NCI-H2029 treated with DMSO at 0.1 percent for 48 hours (cell line): ENCODE measurements around the gene PAPOLB.

Experiments used
- DNase-seq: peaks from one replicate; lab custom pipeline; 2025; lab: John Stamatoyannopoulos, UW

PAPOLB gene

DNA sequence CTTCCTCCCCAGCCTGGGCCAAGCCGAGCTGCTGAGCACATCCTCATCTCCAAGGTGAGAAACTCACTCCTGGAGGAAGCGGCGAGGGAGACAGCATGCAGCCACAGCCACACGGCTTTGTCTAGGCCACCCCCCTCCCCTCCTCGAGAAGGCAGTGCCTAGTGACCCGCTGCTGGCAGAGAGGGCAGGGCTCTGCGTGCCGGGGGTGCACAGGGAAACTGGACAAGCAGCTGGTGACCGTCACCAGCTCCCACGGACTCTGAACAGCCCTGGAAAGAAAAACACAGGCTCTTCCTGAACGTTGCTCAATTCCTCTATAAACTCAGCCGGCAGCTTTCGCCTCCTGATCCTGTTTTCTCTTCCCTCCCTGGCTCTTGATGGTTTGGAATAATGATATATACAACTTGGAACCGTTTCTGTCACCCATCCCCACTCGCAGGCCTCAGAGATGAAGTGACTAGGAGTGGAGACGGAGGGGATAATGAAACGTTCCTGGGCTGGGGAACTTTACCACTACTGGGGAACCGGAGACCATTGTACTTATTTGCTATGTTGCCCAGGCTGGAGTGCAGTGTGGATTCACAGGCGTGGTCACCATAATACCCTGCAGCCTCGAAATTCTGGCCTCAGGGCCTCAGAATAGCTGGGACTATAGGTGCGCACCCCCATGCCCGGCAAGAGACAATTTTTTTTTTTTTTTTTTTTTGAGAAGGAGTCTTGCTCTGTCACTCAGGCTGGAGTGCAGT lies 19.3 kb downstream of the PAPOLB start:
- no peak for DNase-seq

DNA sequence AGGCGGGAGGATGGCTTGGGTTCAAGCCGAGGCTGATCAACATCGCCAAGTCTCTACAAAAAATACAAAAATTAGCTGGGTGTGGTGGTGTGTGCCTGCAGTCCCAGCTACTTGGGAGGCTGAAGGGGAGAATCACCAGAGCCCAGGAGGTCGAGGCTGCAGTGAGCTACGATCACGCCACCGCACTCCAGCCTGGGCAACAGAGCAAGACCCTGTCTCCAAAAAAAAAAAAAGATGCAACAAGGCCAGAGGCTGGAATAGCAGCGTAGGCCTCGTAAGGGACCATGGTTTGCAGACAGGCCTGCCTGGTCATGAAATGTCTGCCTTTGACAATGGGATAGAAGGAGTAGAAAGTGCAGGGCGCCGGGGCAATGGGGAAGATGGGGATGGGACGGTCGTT lies 20.0 kb downstream of the PAPOLB start:
- no peak for DNase-seq

DNA sequence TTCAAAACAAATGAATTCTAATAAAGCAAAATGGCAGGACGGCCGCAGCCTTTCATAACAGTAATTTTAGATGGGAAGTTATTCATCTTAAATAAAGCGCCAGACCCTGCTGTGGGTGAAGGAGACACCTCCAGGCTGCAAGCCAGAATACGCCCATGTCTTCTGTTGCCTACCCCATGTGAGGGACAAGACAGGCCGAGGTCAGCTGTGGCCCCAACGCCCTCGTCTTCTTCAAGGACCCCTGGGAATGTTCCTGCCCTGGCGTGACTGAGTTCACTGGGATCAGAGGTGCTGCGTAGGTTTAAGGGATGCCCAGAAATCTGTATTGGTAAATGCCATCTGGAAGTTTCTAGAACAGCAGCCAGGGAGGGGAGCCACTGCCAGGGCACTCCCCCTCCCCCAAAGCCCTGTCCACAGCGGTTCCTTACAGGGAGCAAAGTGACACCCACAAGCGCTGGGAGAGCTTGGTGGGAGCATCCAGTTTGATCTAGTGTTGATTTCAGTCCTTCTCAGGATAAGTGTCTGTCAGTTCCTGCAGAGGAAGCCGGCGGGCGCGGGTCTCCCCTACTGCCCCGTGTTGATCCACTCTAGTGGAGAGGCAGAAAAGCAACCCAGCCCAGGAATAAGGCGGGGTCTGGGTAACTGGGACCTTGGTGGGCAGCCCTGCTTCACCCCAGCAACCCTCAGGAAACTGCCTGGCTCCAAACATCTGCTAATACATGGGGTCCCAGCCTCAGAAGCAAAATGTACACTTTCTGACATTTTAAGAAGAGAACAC lies 20.6 kb downstream of the PAPOLB start:
- DNase-seq, result no peak

DNA sequence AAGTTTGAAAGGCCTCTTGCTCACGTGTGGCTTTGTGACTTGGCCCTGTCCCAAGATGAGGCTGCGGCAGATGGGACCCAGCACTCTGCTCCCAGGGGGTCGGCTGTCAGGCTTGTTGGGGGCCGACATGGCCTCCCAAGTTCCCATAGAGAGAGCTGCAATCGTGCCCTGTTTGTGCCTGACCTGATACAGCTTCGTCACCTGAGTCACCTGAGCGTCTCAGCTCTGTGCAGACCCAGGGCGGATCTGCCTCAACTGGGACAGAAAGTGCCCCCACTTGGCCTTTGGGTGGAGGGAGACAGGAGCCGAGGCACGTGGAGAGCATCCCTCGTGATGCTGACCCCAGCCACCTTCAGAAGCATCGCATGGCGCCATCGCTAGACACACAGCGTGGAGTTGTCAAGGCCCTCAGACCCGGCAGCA lies 21.7 kb downstream of the PAPOLB start:
- no peak for DNase-seq

DNA sequence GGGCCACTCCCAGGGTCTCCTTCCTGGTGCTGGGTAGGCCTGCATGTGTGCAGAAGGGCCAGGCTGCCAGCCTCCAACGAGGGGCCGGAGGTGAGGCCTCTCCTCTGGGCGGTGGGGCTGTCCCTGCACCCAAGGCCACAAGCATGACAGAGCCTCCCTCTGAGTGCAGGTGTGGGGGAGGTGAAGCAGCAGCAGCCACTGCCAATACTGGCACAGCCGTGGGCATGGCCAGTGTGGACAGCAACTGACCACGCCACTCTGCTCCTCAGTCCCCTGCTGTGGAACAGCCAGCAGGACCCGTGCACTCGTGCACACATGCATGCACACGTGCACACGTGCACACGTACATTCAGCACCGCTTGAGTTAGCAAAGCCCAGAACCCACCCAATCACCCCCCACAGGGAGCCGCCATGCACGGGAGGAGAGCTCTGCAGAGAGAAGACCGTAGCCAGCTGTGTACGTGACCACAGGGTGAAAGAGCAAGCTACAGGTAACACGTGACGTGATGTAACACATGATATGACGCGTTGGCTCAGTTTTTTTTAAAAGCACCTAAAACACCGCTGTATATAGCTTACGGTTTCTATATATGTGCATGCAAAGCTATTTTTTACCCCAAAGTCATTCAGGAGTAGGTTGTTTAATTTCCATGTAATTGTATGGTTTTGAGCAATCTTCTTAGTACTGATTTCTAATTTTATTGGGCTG lies 23.1 kb downstream of the PAPOLB start:
- no peak for DNase-seq

DNA sequence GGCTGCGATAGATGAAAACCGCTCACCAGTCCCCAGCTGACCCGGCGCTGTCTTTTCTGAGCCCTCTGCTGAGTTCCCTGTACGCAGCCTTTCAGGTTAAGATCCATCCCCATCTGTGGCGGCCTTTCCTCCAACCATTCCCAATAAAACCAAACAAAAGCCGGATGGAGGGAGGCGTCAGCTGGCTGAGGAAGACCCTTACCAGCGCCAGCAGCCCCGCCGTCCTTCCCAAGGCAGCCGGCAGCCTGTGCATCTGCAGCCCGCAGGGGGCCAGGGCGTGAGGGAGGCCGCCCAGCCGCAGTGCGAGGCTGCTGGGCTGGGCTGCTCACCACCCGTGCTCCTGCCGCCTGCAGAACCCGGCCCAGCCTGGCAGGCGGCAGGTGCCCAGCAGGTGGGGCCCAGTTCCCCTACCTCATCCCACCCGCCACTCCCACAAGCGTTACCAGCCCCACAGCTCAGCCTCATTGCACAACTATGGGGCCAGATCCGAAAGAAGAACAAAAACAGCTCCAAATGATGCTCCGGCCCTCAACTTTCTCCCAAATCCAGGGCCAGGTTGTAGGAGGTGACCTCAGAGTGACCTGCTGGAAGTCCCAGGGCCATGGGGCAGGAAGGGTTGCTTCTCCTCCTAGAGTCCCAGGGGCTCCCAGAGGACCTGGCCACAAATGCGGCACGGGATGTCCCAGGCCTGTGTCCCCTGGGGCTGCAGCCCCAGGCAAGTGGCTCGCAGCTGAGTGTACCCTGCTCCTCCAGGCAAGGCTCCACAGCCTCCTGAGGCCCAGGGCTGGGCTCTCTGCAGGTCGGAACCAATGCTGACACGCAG lies 23.8 kb downstream of the PAPOLB start:
- DNase-seq, result no peak

DNA sequence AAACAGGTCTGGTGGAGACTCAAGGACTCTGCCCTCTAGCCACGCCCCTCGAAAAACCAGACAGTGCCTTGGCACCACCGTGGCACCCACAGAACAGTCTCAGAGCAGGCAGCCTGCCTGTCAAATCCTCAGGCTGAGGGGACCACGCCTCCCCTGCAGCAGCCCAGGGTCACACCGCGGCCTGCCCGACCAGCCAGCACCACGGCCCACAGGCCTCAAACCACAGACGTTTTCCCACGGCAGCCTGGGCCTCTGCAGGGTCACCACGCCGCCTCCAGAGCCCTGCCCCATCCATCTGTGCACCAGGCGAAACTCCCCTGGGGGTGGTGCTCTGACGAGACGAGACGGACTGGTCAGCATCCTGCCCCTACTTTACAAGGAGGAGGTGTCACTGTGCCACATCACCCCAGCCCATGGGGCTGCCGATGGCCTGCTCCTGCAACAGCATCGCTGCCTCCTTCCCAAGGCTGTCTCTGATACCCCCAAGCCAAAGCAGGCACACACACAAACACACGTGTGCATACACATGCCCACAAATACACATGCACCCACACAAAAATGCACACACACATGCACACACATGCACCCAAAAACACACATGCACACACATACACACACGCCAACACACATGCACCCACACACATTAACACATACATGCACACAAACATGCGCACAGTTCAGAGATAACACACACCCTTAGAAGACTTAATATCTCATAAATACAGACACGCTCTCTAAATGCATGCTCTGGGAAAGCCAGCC lies 24.6 kb downstream of the PAPOLB start:
- no peak for DNase-seq

DNA sequence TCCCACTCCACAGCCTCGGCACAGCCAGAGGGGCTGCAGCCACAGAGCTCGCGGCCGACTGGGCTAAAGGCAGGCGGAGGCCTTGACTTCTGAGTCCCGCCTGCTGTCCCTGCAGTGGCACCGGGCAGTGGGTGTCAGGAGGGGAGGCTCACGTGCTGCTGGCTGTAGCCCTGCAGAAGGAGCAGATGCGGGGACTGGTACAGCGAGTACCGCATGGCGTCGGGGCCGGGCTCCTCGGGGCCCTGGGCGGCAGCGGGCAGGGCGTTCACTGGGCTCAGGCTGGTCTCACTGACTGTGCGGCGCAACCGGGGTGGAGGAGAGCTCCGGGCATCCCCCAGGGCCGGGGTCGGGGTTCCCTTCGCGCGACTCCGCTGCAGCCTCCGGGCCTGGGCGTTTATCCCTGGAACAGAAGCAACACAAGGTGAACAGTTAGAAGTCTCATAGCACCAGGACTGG lies 25.6 kb downstream of the PAPOLB start:
- no peak for DNase-seq

DNA sequence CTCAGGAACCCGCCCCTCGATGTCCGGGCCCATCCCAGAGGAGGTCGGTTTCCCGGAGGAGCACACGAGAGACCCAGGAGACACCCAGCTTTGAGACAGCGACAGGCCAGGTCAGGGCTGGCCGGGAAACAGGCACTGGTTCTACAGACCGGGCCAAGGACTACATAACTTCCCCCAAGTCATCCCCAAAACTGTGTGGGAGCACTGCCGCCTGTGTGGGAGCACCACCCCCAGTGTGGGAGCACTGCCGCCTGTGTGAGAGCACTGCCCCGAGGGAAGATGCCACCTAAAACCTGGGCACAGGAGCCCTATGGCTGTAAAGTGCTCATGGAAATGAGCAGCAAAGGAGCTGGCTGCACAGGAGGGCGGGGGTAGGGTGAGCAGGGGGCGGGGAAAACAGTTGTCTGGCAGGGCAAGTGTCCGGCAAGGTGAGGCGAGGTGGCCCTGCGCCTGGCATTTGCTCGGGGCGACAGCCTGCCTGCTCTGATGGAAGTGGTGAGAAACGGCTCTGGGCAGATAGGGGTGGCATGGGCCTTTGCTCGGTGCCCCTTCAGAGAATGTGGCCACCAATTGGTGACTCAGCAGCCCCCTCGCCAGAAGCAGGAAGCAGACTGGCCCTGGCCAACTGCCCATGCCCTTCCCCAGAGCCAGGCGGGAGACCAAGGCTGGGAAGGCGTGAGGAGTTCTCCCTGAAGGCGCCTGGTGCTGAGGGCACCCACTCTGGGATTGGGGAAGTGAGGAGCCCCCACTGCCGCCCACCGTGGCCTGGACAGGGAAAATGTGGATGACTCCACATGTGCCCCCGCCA lies 26.2 kb downstream of the PAPOLB start:
- no peak for DNase-seq

DNA sequence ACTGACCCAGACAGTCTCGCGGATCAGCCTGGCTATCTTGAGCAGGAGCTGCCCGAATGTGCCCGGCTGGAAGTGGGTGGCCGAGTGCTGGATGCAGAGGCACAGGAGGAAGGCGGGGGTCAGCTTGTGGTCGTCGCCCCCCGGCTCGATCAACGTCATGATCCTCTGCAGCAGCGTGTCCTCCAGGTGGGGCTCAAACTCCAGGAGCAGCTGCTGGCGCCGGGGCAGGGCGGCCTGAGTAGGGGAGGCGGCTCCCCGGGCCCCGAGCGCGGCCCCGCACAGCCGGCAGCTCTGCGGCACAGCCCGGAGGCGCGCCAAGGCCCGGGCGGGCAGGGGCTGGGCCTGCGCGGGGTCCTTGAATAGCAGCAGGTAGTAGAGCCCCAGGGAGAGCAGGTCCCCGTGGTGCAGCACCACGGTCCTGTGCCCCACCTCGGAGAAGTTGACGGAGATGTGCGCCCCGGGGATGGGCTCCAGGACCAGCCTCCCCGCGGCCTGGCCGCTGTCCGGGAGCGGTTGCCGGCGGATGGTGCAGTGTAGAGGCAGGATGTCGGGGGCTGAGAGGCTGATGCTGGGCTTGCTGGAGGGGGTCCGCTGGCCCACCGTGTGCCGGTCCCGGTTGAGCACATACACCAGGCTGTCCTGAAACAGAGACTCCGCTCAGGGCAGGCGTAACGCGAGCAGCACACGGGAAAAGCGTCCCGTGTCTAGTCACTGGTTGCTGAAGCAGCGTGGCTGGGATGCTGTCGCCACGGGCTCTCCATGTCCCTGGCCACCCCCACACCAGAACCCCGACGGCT lies 27.0 kb downstream of the PAPOLB start:
- no peak for DNase-seq

DNA sequence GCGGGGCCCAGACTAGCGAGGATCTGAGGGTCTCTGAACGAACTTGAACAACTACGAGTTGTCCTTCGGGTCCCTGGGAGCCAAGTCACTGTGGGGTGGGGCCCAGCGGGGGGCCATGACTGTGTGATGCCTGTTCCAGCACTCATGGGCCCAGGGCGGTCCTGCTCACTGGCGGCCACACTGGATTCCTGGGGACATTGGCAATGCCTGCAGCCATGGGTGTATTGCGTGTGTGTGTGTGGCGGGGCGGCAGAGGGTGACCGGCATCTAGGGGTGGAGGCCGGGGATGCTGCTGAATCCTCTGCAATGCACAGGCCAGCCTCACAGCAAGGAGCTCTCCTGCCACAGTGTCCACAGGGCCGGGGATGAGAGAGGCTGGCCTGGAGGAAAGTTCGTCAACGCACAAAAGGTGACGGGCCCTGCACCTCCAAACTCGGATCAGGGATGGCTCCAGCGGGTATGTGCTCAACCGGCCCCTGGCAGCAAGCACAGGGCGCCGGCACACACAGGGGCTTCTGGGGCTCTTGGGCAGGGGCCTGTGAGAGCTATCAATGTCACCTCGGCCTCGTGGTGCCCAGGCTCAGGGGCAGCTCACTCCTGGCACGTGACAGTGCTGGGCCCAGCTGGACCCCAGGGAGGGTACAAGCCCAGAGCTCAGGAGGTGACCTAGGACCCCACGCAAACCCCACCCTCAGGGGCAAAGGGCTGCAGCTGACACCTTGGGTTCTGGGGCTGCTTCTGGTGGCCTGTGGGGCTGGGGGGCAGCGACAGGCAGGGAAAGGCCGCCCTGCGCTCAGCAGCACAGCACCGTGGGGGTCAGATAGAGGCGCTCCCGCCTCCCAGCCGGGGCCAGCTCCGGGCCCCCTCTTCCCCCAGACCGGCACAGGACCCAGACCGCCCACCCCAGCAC lies 27.9 kb downstream of the PAPOLB start:
- no peak for DNase-seq

DNA sequence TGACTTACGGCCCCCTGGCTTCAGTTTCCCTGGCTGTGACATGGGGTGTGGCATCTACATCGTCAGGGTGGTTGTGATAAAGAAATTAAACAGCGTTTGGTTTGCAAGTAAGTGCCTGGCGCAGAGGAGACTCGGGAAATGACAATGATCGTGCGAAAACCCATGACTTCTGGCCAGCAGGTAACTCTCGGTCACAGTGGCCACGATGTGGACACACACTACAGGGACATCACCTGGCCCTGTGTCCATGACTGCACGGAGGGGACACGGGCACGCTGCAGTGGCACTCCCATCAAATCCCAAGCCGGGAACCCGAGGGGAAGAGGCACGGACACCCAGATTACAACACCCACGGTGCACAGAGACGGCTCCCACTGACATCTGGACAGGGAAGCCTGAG lies 28.7 kb downstream of the PAPOLB start:
- no peak for DNase-seq

DNA sequence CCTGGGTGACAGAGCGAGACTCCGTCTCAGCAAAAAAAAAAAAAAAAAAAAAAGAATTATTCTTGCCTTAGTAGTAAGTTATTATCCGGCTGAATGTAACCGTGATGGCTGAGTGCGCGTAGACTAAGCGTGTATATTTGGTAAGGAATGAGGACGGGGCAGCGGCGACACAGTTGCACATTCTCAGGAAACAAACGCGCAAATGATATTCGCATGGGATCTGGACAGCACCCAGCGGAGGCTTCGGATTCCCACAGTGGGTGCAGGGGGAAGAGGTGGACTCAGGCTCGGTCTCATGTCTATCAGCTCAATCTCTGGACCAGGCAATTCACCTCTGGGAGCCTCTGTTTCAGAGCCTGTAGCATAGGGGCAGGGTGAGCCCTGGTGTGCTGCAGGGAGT lies 29.1 kb downstream of the PAPOLB start:
- DNase-seq, result no peak

DNA sequence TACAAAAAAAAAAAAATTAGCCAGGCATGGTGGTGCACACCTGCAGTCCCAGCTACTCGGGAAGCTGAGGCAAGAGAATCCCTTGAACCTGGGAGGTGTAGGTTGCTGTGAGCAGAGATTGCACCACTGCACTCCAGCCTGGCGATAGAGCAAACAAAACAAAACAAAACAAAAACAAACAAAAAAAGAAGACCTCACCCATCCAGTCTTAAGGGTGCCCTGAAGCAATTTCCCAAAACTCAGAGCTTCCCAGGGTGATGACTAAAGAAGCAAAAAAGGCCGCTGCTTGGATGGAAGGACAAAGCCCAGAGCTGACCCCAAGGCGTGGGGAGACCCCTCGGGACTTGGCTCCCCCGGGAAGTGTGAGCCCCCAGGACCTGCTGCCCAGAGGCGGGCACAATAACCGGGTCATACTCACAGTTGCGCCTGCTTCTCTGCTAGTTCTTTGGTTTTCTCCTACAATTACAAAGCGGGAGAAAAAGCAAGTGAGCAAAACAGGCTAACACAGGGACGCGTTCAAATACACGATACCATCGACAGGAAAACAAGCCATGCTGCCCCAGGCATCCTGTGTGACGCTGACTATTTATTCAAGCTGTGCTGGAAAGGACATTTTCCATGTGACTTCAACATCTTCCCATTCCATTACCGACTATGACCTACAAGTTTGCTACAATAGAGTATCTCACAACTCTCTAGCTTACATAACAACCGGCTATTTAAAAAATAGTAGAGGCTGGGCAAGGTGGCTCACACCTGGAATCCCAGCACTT lies 29.9 kb downstream of the PAPOLB start:
- DNase-seq, result no peak

DNA sequence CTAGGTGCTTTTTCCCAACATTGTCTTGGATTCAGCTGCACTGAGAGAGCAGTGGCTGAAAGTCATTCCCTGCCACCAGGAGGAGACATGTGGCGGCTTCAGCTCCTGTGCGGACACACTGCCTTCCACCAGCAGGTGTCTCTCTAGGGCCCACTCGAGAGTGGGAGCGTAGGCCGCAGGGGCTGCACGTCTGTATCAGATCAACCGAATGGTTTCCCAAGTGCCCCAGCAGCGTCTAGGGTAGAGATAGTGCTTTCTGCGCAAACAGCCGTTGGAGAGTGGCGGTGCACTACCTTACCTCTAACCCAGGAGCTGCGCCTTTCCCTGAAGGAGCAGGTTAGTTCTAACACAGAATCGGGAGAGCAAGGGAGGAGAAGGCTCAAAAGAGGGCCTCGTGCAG lies 31.7 kb downstream of the PAPOLB start:
- peak; percentile 32 for DNase-seq

DNA sequence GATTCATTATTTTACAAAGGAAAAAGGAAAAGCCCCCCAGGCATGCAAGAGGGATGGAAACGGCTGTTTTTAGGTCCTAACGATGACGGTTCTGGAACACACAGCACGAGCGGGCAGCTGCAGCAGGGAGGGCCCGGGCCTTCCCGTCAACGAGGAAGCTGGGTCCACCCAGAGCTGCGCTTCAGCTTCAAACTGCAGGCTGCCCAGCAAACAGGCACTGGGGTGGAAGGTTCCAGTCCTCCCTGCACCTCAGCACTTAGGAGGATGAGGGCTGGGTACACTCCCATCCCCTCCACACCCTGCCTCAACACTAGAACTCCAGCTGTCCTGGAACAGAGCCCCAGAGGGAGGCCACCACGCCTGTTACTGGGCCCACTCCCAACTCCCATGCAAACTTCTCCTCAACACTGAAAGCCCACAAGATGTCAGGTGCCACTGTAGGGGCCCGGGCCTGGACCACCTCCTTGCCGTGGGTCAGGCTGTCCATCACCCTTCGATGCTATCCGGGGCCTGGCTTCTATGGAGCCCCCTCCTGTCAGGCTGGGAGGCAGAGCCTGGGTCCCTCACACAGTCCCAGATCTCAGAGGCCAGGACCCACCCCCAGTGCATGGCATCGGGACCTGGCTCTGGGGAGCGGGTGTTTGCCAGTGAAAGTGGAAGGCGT lies 33.0 kb downstream of the PAPOLB start:
- DNase-seq, result no peak

DNA sequence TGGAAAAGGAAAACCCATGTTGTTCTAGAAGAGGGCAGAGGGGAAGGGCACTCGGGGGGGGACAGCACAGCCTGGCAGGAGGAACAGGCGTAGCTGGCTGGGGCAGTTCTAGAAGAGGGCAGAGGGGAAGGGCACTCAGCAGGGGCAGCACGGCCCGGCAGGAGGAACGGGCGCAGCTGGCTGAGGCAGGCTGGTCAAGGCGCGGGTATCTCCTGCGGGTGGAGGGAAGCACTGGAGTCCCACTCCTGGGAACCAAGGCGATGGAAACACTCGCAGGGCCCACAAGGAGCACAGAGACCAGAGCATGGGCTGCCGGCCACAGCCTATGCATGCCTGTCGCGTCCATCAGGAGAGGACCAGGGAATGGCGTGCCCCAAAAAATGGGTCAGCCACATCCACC lies 36.7 kb downstream of the PAPOLB start:
- no peak for DNase-seq
